Parathyroid adenoma (tissue), 2 donors: ENCODE data around the gene RHO.
"Not testable (repeated sequence)": the region's sequence is repeated elsewhere in the genome, so short reads cannot be mapped to it uniquely, and the experiment has no call there.

Source experiments
- H2AFZ ChIP-seq: fragments of 300-600 bp; sonication (generic); one replicate; pipeline ENCODE4 v1.7.0; 2017; ENCODE audit warnings: antibody characterized with exemption, mild to moderate bottlenecking
- H3K27ac ChIP-seq: fragments of 300-600 bp; sonication (generic); one replicate; pipeline ENCODE4 v1.7.0; 2017
- H3K27me3 ChIP-seq: fragments of 300-600 bp; sonication (generic); one replicate; pipeline ENCODE4 v1.7.0; 2017; ENCODE audit warnings: low read length; ENCODE audit not compliant: control insufficient read depth, insufficient read depth
- H3K36me3 ChIP-seq: fragments of 300-600 bp; sonication (generic); one replicate; pipeline ENCODE4 v1.7.0; 2017; ENCODE audit warnings: low read length; ENCODE audit not compliant: control insufficient read depth, insufficient read depth
- H3K4me1 ChIP-seq: fragments of 300-600 bp; sonication (generic); one replicate; pipeline ENCODE4 v1.7.0; 2017; ENCODE audit warnings: control low read depth
- H3K4me2 ChIP-seq: fragments of 300-600 bp; sonication (generic); one replicate; pipeline ENCODE4 v1.7.0; 2017; ENCODE audit warnings: low read length
- H3K4me3 ChIP-seq: fragments of 300-600 bp; sonication (generic); one replicate; pipeline ENCODE4 v1.7.0; 2017; ENCODE audit warnings: low read depth, low read length
- H3K79me2 ChIP-seq: fragments of 300-600 bp; sonication (generic); one replicate; pipeline ENCODE4 v1.7.0; 2017; ENCODE audit warnings: control low read depth
- H3K9ac ChIP-seq: fragments of 300-600 bp; sonication (generic); one replicate; pipeline ENCODE4 v1.7.0; 2017; ENCODE audit warnings: mild to moderate bottlenecking
- H3K9me3 ChIP-seq: fragments of 300-600 bp; sonication (generic); one replicate; pipeline ENCODE4 v1.7.0; 2017; ENCODE audit warnings: low read length; ENCODE audit not compliant: control insufficient read depth
- TF ChIP-seq, protein P1 (sequence below): fragments of 300-600 bp; sonication (generic); IDR thresholded peaks from one replicate; pipeline ENCODE4 v1.7.0; 2017; ENCODE audit warnings: antibody characterized with exemption, mild to moderate bottlenecking
- donor health status: primary hyperparathyroidism.

The RHO gene

DNA sequence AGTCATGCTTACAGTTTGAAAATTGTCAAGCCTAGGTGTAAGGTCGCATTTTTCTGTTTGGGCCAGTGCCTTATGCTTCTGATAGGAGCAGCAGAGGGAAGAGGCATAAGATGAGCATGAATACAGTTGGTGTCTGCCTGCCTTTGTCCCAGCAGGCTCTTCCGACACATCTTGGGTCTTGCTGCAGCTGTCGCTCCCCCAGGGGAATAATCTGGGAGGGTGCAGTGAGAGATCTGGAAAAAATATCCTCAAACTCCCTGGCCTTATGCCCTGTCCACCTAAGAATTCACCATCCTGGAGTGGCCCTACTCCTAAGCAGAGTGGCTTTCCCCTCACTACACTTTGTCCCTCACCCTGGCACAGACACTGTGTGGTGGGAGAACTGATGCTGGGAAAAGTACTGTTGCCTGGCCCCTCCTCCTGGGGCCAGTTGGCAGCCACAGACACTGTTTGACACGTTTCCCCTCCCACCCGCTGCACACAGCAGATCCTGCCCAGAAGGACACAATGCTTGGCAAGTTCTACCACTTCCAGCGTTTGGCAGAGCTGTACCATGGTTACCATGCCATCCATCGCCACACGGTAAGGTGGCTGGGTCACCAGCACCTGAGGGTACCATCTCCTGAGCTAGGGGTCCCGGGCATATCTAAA is 21.1 kb upstream of the RHO start:
- Histone ChIP-seq H3K9ac (no peak overlapping the region), H3K4me3 (no peak overlapping the region), H2AFZ (no peak overlapping the region), H3K27me3 (no peaks in the 10 kb centered on the region), H3K36me3 (no peaks in the 10 kb centered on the region), H3K4me2 (no peak overlapping the region), H3K79me2 (no peaks in the 10 kb centered on the region), H3K27ac (no peak overlapping the region), H3K4me1 (no peaks in the 10 kb centered on the region), H3K9me3 (no peaks in the 10 kb centered on the region)
- TF ChIP-seq, protein P1, sequence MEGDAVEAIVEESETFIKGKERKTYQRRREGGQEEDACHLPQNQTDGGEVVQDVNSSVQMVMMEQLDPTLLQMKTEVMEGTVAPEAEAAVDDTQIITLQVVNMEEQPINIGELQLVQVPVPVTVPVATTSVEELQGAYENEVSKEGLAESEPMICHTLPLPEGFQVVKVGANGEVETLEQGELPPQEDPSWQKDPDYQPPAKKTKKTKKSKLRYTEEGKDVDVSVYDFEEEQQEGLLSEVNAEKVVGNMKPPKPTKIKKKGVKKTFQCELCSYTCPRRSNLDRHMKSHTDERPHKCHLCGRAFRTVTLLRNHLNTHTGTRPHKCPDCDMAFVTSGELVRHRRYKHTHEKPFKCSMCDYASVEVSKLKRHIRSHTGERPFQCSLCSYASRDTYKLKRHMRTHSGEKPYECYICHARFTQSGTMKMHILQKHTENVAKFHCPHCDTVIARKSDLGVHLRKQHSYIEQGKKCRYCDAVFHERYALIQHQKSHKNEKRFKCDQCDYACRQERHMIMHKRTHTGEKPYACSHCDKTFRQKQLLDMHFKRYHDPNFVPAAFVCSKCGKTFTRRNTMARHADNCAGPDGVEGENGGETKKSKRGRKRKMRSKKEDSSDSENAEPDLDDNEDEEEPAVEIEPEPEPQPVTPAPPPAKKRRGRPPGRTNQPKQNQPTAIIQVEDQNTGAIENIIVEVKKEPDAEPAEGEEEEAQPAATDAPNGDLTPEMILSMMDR, result no peak

DNA sequence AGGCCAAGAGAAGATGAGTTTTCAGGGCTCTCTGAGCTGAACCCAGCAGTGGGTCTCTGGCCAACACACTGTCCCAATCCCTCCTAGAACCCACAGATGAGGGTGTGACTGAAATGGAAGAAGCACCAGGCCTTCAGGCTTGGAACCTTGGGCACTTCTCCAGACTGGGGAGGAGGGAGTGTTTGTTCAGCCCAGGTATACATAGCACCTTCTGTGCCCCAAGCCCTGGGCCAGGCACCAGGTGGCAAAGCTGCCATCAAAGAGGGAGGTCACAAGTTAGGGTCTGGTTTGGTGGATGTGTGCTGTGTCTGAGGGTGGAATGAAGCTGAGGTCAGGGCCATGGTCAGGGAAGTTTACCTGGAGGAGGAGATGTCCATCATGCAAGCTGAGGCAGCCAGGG is 15.8 kb upstream of the RHO start:
- no peak overlapping the region for H3K9ac ChIP-seq
- H3K4me1 ChIP-seq, result no peaks in the 10 kb centered on the region
- no peak overlapping the region for H3K4me3 ChIP-seq
- no peaks in the 10 kb centered on the region for H3K9me3 ChIP-seq
- no peaks in the 10 kb centered on the region for H3K36me3 ChIP-seq
- no peaks in the 10 kb centered on the region for H3K27me3 ChIP-seq
- H3K79me2 ChIP-seq, result no peaks in the 10 kb centered on the region
- H3K4me2 ChIP-seq, result no peak overlapping the region
- H2AFZ ChIP-seq, result no peak overlapping the region
- no peak overlapping the region for H3K27ac ChIP-seq
- TF ChIP-seq, protein P1, result no peak

DNA sequence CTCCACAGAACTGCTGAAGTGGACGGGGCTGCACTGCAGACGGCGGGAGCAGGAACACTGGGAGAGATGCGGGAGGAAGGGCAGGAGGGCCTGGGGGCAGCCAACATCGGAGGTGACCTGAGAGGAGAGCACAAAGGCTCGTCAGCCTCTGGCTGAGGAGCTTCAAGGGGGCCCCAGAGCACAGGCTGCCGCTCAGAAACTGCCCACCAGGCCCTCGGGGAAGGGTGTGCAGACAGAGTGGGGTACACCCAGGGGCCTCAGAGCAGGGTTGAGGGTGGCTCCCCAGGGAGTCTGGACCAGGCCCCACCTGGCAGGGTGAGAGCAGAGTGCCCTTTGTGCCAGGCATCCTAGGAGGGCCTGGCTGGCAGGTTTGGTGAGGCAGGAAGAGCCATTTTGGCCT is 14.7 kb upstream of the RHO start:
- TF ChIP-seq, protein P1, result no peak
- no peaks in the 10 kb centered on the region for H3K79me2 ChIP-seq
- no peaks in the 10 kb centered on the region for H3K9me3 ChIP-seq
- H3K27me3 ChIP-seq, result no peaks in the 10 kb centered on the region
- H3K4me3 ChIP-seq, result no peak overlapping the region
- no peaks in the 10 kb centered on the region for H3K4me1 ChIP-seq
- H3K9ac ChIP-seq, result no peak overlapping the region
- H2AFZ ChIP-seq, result no peak overlapping the region
- H3K4me2 ChIP-seq, result no peak overlapping the region
- H3K36me3 ChIP-seq, result no peaks in the 10 kb centered on the region
- no peak overlapping the region for H3K27ac ChIP-seq

DNA sequence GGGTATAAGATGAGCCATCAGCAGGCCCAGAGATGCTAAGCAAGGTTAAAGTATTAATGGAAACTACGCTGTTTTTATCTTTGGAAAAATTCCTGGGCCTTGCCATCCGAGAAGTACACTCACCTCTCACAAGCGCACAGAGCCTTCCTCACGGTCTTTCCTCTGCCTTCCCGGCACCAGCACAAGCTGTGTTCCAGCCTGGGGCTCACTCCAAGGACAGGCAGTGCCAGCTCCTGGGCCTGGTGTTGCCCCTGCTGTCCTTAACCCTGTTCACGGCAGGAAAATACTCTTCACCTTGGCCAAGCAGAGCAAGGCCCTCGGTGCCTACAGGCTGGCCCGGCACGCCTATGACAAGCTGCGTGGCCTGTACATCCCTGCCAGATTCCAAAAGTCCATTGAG is 14.3 kb upstream of the RHO start:
- Histone ChIP-seq H3K4me2 (no peak overlapping the region), H3K27me3 (no peaks in the 10 kb centered on the region), H3K36me3 (no peaks in the 10 kb centered on the region), H3K4me3 (no peak overlapping the region), H3K27ac (no peak overlapping the region), H3K79me2 (no peaks in the 10 kb centered on the region), H3K4me1 (no peaks in the 10 kb centered on the region), H2AFZ (no peak overlapping the region), H3K9ac (no peak overlapping the region), H3K9me3 (no peaks in the 10 kb centered on the region)
- TF ChIP-seq, protein P1, result no peak

DNA sequence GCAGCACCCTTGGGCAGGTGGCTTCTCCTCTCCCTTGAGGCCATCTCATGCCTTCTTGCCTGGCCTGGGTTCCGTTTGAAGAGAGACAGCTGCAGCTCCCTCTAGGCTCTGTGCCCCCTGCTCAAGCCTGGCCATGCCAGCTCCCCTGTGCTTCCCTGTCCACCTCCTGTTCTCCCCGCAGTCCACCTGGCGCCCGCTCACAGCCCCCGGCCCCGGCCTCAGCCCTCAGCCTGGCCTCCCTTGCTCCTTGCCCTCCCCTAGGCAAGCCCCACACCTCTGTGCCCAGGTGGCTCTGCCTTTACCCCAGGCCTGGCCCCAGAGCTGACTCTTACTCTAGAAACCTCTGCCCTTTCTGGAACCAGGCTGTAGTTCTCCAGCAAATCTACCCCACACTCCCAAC is 13.9 kb upstream of the RHO start:
- Histone ChIP-seq H3K4me1 (no peaks in the 10 kb centered on the region), H3K27ac (no peak overlapping the region), H2AFZ (no peak overlapping the region), H3K4me2 (no peak overlapping the region), H3K9me3 (no peaks in the 10 kb centered on the region), H3K27me3 (no peaks in the 10 kb centered on the region), H3K79me2 (no peaks in the 10 kb centered on the region), H3K36me3 (no peaks in the 10 kb centered on the region), H3K9ac (no peak overlapping the region), H3K4me3 (no peak overlapping the region)
- TF ChIP-seq, protein P1, result no peak

DNA sequence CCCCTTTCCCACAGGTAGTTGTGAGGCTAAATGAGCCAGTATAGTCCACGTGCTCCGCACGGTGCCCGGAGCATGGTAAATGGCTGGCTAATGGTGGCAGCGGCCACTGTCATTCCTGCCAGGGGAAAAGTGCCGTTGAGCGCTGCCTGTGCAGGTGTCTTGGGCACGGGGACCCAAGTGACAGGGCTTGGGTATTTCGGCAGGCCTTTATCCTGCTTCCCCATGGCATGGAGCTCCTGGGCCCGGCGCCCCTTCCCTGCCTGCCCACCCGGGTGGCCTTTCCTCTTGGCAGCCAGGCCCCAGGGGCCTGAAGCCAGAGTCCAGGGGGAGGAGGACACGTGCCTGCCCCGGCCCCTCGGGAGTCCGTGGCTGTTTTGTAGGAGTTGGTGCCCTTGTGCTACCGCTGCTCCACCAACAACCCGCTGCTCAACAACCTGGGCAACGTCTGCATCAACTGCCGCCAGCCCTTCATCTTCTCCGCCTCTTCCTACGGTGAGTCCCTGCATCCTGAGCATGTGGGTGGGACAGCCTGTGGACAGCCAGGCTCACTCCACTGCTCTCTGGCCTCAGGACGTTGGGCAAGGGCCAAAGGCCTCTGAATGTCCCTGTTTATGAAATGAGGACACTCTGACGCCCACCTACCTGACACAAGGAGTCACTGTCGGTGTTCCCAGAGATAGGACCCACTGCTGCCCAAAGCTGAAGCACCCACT is 13.2 kb upstream of the RHO start:
- H3K36me3 ChIP-seq, H3K4me1 ChIP-seq, H3K79me2 ChIP-seq, H3K4me3 ChIP-seq, H2AFZ ChIP-seq, H3K27ac ChIP-seq, H3K9me3 ChIP-seq, H3K9ac ChIP-seq, H3K4me2 ChIP-seq, H3K27me3 ChIP-seq: not testable (repeated sequence)
